K562 (cell line): ENCODE data around the gene MMP11. TPM values are rescaled to one million over a fixed set of nuclear protein-coding genes. Genes with fewer than 3 reads are reported as not detected.

ENCODE experiments used
- KAT7 ChIP-seq: sonication (generic); formaldehyde crosslinking; IDR thresholded peaks from 2 replicates; pipeline ENCODE4 v1.8.0; 2022; ENCODE audit warnings: missing genetic modification reagents, mild to moderate bottlenecking, borderline replicate concordance
- MCM2 ChIP-seq: fragments of 450-650 bp; IDR thresholded peaks from 2 replicates; pipeline ENCODE4 v1.6.1; 2017; ENCODE audit warnings: low read depth, mild to moderate bottlenecking
- NRF1 ChIP-seq, 2 experiments: fragments of 450-650 bp; IDR thresholded peaks in 1 of 2; conservative IDR thresholded peaks in 1 of 2; 2 replicates each; pipeline ENCODE4 v1.6.1; 2014; ENCODE audit warnings: mild to moderate bottlenecking in 2 of 2
- PKNOX1 ChIP-seq: fragments of 450-650 bp; IDR thresholded peaks from 2 replicates; pipeline ENCODE4 v1.6.1; 2016
- ZFP36 ChIP-seq: fragments of 150-350 bp; IDR thresholded peaks from 2 replicates; pipeline ENCODE4 v1.6.1; 2018; ENCODE audit warnings: low read length, low read depth; ENCODE audit not compliant: partially characterized antibody
- polyA plus RNA-seq, 8 experiments: library from polyadenylated mRNA; depleted of rRNA in 4 of 8; stranded (reverse) in 5 of 8; unstranded in 3 of 8; fragments of >200 nt; fragmentation: Nextera tagmentation in 2 of 8; fragmentation: Illumina TruSeq in 1 of 8; extraction: Ambion mirVana in 2 of 8; extraction: Trizol in 1 of 8; gene quantifications; 2 replicates each; pipeline versions ENCODE4 v1.2.1 to v1.2.3, GENCODE V29; 2011 to 2014; ENCODE audit warnings: inconsistent platforms in 1 of 8, missing spikeins in 1 of 8
- total RNA-seq, 7 experiments: library from RNA; depleted of rRNA in 6 of 7; stranded (reverse); fragments of >200 nt in 6 of 7; fragmentation: Illumina TruSeq in 2 of 7; extraction: Trizol in 2 of 7; gene quantifications; 2 replicates each; pipeline versions ENCODE4 v1.2.1 to v1.2.3, GENCODE V29; 2011 to 2021; ENCODE audit warnings: low replicate concordance in 1 of 7
- TF ChIP-seq, protein P1 (sequence below): fragments of 450-650 bp; IDR thresholded peaks from 2 replicates; pipeline ENCODE4 v1.6.1; 2016; ENCODE audit warnings: mild to moderate bottlenecking, moderate library complexity
- TF ChIP-seq, protein P2 (sequence below): sonication (generic); formaldehyde crosslinking; IDR thresholded peaks from 2 replicates; pipeline ENCODE4 v1.5.0; 2020; ENCODE audit warnings: missing genetic modification reagents
- TF ChIP-seq, protein P3 (sequence below): fragments of 250-450 bp; sonication (Bioruptor Pico); IDR thresholded peaks from 2 replicates; pipeline ENCODE4 v1.4.0; 2020

The MMP11 gene
- total and polyA plus RNA-seq, 9 of the 15 experiments (the other 6 are each of a cell fraction or from before 2014, with no cell fraction given), result 0.14 to 1.8 (median 1.1) TPM; not detected in 2

GRCh38 chr22:23751441-23751996 lies 21.1 kb upstream of the MMP11 start (continued):
- no peak for TF ChIP-seq MCM2
- TF ChIP-seq, protein P1, sequence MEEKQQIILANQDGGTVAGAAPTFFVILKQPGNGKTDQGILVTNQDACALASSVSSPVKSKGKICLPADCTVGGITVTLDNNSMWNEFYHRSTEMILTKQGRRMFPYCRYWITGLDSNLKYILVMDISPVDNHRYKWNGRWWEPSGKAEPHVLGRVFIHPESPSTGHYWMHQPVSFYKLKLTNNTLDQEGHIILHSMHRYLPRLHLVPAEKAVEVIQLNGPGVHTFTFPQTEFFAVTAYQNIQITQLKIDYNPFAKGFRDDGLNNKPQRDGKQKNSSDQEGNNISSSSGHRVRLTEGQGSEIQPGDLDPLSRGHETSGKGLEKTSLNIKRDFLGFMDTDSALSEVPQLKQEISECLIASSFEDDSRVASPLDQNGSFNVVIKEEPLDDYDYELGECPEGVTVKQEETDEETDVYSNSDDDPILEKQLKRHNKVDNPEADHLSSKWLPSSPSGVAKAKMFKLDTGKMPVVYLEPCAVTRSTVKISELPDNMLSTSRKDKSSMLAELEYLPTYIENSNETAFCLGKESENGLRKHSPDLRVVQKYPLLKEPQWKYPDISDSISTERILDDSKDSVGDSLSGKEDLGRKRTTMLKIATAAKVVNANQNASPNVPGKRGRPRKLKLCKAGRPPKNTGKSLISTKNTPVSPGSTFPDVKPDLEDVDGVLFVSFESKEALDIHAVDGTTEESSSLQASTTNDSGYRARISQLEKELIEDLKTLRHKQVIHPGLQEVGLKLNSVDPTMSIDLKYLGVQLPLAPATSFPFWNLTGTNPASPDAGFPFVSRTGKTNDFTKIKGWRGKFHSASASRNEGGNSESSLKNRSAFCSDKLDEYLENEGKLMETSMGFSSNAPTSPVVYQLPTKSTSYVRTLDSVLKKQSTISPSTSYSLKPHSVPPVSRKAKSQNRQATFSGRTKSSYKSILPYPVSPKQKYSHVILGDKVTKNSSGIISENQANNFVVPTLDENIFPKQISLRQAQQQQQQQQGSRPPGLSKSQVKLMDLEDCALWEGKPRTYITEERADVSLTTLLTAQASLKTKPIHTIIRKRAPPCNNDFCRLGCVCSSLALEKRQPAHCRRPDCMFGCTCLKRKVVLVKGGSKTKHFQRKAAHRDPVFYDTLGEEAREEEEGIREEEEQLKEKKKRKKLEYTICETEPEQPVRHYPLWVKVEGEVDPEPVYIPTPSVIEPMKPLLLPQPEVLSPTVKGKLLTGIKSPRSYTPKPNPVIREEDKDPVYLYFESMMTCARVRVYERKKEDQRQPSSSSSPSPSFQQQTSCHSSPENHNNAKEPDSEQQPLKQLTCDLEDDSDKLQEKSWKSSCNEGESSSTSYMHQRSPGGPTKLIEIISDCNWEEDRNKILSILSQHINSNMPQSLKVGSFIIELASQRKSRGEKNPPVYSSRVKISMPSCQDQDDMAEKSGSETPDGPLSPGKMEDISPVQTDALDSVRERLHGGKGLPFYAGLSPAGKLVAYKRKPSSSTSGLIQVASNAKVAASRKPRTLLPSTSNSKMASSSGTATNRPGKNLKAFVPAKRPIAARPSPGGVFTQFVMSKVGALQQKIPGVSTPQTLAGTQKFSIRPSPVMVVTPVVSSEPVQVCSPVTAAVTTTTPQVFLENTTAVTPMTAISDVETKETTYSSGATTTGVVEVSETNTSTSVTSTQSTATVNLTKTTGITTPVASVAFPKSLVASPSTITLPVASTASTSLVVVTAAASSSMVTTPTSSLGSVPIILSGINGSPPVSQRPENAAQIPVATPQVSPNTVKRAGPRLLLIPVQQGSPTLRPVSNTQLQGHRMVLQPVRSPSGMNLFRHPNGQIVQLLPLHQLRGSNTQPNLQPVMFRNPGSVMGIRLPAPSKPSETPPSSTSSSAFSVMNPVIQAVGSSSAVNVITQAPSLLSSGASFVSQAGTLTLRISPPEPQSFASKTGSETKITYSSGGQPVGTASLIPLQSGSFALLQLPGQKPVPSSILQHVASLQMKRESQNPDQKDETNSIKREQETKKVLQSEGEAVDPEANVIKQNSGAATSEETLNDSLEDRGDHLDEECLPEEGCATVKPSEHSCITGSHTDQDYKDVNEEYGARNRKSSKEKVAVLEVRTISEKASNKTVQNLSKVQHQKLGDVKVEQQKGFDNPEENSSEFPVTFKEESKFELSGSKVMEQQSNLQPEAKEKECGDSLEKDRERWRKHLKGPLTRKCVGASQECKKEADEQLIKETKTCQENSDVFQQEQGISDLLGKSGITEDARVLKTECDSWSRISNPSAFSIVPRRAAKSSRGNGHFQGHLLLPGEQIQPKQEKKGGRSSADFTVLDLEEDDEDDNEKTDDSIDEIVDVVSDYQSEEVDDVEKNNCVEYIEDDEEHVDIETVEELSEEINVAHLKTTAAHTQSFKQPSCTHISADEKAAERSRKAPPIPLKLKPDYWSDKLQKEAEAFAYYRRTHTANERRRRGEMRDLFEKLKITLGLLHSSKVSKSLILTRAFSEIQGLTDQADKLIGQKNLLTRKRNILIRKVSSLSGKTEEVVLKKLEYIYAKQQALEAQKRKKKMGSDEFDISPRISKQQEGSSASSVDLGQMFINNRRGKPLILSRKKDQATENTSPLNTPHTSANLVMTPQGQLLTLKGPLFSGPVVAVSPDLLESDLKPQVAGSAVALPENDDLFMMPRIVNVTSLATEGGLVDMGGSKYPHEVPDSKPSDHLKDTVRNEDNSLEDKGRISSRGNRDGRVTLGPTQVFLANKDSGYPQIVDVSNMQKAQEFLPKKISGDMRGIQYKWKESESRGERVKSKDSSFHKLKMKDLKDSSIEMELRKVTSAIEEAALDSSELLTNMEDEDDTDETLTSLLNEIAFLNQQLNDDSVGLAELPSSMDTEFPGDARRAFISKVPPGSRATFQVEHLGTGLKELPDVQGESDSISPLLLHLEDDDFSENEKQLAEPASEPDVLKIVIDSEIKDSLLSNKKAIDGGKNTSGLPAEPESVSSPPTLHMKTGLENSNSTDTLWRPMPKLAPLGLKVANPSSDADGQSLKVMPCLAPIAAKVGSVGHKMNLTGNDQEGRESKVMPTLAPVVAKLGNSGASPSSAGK, result peak; percentile 37; the same call in 1 of the 2 replicates
- TF ChIP-seq KAT7 (CRISPR knock-in tag), result no peak
- TF ChIP-seq, protein P2, sequence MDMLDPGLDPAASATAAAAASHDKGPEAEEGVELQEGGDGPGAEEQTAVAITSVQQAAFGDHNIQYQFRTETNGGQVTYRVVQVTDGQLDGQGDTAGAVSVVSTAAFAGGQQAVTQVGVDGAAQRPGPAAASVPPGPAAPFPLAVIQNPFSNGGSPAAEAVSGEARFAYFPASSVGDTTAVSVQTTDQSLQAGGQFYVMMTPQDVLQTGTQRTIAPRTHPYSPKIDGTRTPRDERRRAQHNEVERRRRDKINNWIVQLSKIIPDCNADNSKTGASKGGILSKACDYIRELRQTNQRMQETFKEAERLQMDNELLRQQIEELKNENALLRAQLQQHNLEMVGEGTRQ (CRISPR knock-in tag), result no peak
- no peak for TF ChIP-seq PKNOX1
- TF ChIP-seq ZFP36, result no peak
- TF ChIP-seq NRF1 (conservative IDR thresholded peaks at IDR 0.05 in 1 of 2, IDR thresholded peaks at IDR 0.05 in 1 of 2), result 0 out of 4 replicates have a peak, but pooled peaks of 1 of the 2 experiments have one; percentile 4
- TF ChIP-seq, protein P3, sequence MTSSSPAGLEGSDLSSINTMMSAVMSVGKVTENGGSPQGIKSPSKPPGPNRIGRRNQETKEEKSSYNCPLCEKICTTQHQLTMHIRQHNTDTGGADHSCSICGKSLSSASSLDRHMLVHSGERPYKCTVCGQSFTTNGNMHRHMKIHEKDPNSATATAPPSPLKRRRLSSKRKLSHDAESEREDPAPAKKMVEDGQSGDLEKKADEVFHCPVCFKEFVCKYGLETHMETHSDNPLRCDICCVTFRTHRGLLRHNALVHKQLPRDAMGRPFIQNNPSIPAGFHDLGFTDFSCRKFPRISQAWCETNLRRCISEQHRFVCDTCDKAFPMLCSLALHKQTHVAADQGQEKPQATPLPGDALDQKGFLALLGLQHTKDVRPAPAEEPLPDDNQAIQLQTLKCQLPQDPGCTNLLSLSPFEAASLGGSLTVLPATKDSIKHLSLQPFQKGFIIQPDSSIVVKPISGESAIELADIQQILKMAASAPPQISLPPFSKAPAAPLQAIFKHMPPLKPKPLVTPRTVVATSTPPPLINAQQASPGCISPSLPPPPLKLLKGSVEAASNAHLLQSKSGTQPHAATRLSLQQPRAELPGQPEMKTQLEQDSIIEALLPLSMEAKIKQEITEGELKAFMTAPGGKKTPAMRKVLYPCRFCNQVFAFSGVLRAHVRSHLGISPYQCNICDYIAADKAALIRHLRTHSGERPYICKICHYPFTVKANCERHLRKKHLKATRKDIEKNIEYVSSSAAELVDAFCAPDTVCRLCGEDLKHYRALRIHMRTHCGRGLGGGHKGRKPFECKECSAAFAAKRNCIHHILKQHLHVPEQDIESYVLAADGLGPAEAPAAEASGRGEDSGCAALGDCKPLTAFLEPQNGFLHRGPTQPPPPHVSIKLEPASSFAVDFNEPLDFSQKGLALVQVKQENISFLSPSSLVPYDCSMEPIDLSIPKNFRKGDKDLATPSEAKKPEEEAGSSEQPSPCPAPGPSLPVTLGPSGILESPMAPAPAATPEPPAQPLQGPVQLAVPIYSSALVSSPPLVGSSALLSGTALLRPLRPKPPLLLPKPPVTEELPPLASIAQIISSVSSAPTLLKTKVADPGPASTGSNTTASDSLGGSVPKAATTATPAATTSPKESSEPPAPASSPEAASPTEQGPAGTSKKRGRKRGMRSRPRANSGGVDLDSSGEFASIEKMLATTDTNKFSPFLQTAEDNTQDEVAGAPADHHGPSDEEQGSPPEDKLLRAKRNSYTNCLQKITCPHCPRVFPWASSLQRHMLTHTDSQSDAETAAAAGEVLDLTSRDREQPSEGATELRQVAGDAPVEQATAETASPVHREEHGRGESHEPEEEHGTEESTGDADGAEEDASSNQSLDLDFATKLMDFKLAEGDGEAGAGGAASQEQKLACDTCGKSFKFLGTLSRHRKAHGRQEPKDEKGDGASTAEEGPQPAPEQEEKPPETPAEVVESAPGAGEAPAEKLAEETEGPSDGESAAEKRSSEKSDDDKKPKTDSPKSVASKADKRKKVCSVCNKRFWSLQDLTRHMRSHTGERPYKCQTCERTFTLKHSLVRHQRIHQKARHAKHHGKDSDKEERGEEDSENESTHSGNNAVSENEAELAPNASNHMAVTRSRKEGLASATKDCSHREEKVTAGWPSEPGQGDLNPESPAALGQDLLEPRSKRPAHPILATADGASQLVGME, result no peak
